C4-2B (cell line): Measurements from ENCODE around the gene FTH1.
"Not testable (repeated sequence)": the region's sequence is repeated elsewhere in the genome, so short reads cannot be mapped to it uniquely, and the experiment has no call there.

ENCODE experiments used
- H3K27ac ChIP-seq: fragments of 450-650 bp; 2 replicates; pipeline ENCODE4 v1.5.1; 2017
- CTCF ChIP-seq: fragments of 450-650 bp; conservative IDR thresholded peaks from 2 replicates; pipeline ENCODE4 v1.5.1; 2017; ENCODE audit warnings: mild to moderate bottlenecking
- ZFX ChIP-seq: fragments of 450-650 bp; IDR thresholded peaks from 2 replicates; pipeline ENCODE4 v1.6.1; 2017

FTH1 gene

GRCh38 chr11:61954851-61955421 lies 12.5 kb downstream of the FTH1 start:
- no peak overlapping the region for H3K27ac ChIP-seq
- no peak for TF ChIP-seq ZFX
- TF ChIP-seq CTCF = no peak

GRCh38 chr11:61954106-61954850 lies 13.2 kb downstream of the FTH1 start:
- TF ChIP-seq CTCF (no peak), ZFX (no peak)
- no peak overlapping the region for H3K27ac ChIP-seq

DNA sequence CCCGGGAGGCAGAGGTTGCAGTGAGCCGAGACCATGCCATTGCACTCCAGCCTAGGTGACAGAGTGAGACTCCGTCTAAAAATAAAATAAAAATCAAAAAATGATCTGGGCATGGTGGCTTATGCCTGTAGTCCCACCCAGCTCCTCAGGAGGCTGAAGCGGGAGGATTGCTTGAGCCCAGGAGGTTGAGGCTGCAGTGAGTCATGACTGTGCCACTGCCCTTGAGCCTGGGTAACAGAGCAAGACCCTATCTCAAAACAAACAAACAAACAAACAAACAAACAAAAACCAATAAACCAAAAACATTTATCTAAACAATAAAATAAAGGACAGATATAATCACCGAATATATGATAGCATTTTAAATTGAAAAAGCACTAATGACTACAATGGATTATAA lies 13.8 kb downstream of the FTH1 start:
- not testable (repeated sequence) for H3K27ac ChIP-seq

DNA sequence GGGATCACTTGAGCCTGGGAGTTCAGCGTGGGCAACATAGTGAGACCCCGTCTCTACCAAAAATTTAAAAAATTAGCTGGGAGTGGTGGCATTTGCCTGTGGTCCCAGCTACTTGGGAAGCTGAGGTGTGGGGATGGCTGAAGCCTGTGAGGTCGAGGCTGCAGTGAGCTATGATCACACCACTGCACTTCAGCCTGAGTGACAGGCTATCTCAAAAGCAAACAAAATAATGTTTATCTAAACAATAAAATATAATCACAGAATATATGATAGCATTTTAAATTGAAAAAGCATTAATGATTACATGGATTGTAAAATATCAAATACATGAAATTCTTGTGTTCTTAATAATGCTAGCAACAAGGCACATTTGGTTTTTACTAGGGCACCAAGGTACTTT lies 14.6 kb downstream of the FTH1 start:
- no peak for TF ChIP-seq ZFX
- TF ChIP-seq CTCF = no peak
- no peak overlapping the region for H3K27ac ChIP-seq

- no peak for TF ChIP-seq CTCF
- no peak for TF ChIP-seq ZFX
- no peak overlapping the region for H3K27ac ChIP-seq
These were observed 15.8 kb downstream of the FTH1 start for GRCh38 chr11:61951484-61952135.

- TF ChIP-seq ZFX (no peak), CTCF (no peak)
- H3K27ac ChIP-seq = peak within 1 kb of the TSS; percentile 35
These were observed 17.3 kb downstream of the FTH1 start, which contains the start of gene BEST1 for GRCh38 chr11:61950035-61950547. Gene BEST1 (plus strand): TSS chr11:61950351. CDS start chr11:61951807, 1,456 bp downstream.

DNA sequence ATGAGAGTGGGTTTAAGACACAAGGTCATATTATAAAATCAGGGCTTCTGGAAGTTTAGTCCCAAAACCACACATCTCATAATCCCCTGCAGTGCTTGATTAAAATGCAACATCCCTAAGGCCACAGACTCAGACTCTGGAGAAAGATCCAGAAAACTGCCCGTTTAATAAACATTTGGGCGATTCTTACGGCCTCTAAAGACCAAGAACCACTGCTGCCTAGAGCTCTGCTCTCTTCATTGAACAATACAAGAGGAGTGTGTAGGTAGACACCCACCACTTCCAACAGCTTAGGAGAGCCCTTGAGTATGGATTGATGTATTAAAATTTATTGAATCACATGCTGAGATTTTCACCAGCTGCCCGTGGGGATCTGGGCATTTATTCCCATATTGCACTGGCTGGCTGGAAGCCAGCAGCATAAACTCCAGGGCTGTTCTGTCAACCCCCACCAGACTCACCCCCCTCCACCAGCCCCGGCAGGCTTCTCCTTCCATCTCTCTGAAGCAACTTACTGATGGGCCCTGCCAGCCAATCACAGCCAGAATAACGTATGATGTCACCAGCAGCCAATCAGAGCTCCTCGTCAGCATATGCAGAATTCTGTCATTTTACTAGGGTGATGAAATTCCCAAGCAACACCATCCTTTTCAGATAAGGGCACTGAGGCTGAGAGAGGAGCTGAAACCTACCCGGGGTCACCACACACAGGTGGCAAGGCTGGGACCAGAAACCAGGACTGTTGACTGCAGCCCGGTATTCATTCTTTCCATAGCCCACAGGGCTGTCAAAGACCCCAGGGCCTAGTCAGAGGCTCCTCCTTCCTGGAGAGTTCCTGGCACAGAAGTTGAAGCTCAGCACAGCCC lies 18.0 kb downstream of the FTH1 start:
- peak overlapping the region; percentile 35 for H3K27ac ChIP-seq
- no peak for TF ChIP-seq CTCF
- TF ChIP-seq ZFX = no peak
